ENCODE measurements around the gene ZFAND2A.
"Not testable (repeated sequence)": the region's sequence is repeated elsewhere in the genome, so short reads cannot be mapped to it uniquely, and the experiment has no call there.

The ZFAND2A gene, protein sequence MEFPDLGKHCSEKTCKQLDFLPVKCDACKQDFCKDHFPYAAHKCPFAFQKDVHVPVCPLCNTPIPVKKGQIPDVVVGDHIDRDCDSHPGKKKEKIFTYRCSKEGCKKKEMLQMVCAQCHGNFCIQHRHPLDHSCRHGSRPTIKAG
- long read RNA-seq, transcript ZFAND2A-201 (5 exons, 860 nt) = major isoform, 29 of 33 reads
- long read RNA-seq, partial matches to known transcripts = 1 of 33 reads
- long read RNA-seq, other reads (novel, unspliced or antisense) = 3 of 33 reads

DNA sequence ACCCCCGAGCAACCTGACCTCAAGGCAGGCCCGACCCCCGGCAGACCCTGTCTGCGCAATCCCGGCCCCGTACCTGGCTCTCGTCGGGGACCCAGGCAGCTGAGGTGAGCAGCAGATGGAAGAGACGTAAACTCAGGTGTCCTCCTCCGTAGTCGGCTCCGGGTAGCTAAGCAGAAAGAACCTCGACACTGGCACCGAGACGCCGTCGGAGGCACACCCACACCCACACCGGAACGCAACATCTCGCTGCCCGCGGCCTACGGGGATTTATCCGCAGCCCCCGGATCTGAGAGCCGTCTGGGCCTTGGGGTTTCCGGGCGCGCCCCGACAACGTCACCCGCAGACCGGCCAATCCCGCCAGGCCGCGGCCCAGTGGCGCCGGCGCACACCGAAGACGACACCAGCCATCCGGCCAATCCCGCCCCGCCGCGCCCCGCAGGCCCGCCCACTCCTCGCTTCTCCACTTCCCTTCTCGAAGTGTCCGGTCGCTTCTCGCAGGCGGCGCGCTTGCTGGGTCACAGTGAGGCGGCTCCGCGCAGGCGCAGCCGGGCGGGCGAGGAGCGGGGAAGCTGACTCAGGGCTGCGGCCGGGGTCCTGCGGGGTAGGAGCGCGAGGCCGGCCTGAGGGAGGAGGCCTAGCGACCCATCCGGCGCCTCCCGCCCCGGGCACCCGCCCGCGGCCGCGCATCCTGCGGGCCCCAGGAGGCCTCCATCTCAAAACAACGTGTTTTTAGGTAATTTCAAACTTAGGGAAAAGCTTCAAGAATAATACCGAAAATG is at the start of gene ZFAND2A:
ZFAND2A (minus strand) TSS at position 306 of the 779 bp plus-strand sequence. CDS start 1,984 bp downstream, outside the sequence.
- DNase-seq (ENCODE audit: low read depth in 1 of 2, low spot score in 1 of 2) = peak; percentile 93 to 99
- Histone ChIP-seq H3K27ac (replicated peaks) (peak within 1 kb of the TSS; percentile 84), H3K27me3 (ENCODE audit: insufficient read depth, poor library complexity, severe bottlenecking) (no peaks in the 10 kb centered on the region), H3K4me3 (replicated peaks; ENCODE audit: insufficient read depth, low read length) (peak within 1 kb of the TSS; percentile 100)
- TF ChIP-seq, protein P1, sequence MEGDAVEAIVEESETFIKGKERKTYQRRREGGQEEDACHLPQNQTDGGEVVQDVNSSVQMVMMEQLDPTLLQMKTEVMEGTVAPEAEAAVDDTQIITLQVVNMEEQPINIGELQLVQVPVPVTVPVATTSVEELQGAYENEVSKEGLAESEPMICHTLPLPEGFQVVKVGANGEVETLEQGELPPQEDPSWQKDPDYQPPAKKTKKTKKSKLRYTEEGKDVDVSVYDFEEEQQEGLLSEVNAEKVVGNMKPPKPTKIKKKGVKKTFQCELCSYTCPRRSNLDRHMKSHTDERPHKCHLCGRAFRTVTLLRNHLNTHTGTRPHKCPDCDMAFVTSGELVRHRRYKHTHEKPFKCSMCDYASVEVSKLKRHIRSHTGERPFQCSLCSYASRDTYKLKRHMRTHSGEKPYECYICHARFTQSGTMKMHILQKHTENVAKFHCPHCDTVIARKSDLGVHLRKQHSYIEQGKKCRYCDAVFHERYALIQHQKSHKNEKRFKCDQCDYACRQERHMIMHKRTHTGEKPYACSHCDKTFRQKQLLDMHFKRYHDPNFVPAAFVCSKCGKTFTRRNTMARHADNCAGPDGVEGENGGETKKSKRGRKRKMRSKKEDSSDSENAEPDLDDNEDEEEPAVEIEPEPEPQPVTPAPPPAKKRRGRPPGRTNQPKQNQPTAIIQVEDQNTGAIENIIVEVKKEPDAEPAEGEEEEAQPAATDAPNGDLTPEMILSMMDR (IDR thresholded peaks at IDR 0.05; ENCODE audit: insufficient read depth, low read length) = no peak
- TF ChIP-seq POLR2AphosphoS5 (IDR thresholded peaks at IDR 0.05; ENCODE audit: low read depth) = peak; percentile 79; the same call in 1 of the 2 replicates
- TF ChIP-seq SPI1 (IDR thresholded peaks at IDR 0.05; ENCODE audit: borderline replicate concordance, low read depth) = peak; percentile 94
- TF ChIP-seq GABPA (IDR thresholded peaks at IDR 0.05; ENCODE audit: low read depth) = peak; percentile 70
- TF ChIP-seq, protein P2, sequence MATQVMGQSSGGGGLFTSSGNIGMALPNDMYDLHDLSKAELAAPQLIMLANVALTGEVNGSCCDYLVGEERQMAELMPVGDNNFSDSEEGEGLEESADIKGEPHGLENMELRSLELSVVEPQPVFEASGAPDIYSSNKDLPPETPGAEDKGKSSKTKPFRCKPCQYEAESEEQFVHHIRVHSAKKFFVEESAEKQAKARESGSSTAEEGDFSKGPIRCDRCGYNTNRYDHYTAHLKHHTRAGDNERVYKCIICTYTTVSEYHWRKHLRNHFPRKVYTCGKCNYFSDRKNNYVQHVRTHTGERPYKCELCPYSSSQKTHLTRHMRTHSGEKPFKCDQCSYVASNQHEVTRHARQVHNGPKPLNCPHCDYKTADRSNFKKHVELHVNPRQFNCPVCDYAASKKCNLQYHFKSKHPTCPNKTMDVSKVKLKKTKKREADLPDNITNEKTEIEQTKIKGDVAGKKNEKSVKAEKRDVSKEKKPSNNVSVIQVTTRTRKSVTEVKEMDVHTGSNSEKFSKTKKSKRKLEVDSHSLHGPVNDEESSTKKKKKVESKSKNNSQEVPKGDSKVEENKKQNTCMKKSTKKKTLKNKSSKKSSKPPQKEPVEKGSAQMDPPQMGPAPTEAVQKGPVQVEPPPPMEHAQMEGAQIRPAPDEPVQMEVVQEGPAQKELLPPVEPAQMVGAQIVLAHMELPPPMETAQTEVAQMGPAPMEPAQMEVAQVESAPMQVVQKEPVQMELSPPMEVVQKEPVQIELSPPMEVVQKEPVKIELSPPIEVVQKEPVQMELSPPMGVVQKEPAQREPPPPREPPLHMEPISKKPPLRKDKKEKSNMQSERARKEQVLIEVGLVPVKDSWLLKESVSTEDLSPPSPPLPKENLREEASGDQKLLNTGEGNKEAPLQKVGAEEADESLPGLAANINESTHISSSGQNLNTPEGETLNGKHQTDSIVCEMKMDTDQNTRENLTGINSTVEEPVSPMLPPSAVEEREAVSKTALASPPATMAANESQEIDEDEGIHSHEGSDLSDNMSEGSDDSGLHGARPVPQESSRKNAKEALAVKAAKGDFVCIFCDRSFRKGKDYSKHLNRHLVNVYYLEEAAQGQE (IDR thresholded peaks at IDR 0.05; ENCODE audit: insufficient replicate concordance, low read depth) = peak; percentile 7

DNA sequence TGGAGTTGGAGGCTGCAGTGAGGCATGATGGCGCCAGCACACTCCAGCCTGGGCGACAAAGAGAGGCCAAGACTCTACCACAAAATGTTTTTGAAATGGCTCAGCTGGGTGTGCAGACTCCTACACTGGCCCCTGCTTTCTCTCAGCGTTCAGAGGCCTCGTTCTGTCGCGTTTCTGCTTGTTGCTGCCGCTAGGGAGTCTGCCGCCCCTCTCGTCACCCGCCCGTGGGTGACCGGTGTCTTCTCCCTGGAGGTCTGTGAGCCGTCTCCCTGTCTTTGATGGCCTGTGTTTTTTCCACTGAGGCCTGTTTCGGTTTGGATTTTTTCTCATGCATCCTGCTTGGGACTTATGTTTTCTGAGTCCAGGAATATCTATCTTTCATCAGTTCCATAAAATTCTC is 49.1 kb upstream of the ZFAND2A start:
- Histone ChIP-seq H3K27me3 (ENCODE audit: insufficient read depth, poor library complexity, severe bottlenecking) (peaks cover 45% of the 10 kb centered on the region), H3K27ac (replicated peaks) (no peak overlapping the region), H3K4me3 (replicated peaks; ENCODE audit: insufficient read depth, low read length) (no peak overlapping the region)
- DNase-seq (ENCODE audit: low read depth in 1 of 2, low spot score in 1 of 2) = no peak
- TF ChIP-seq GABPA (IDR thresholded peaks at IDR 0.05; ENCODE audit: low read depth) = no peak
- TF ChIP-seq SPI1 (IDR thresholded peaks at IDR 0.05; ENCODE audit: borderline replicate concordance, low read depth) = no peak
- TF ChIP-seq, protein P2 (IDR thresholded peaks at IDR 0.05; ENCODE audit: insufficient replicate concordance, low read depth) = no peak
- no peak for TF ChIP-seq POLR2AphosphoS5 (IDR thresholded peaks at IDR 0.05; ENCODE audit: low read depth)
- TF ChIP-seq, protein P1 (IDR thresholded peaks at IDR 0.05; ENCODE audit: insufficient read depth, low read length) = no peak

DNA sequence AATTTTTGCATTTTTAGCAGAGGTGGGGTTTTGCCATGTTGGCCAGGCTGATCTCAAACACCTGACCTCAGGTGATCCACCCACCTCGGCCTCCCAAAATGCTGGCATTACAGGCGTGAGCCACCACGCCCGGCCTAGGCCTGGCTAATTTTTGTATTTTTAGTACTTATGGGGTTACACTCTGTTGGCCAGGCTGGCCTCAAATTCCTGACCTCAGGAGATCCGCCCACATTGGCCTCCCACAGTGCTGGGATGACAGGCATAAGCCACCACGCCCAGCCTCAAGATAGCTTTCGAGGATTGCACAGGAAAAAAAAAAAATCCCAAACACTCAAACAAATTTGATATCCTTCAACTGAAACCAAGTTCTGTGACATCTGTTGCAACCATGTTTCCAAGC is 45.7 kb upstream of the ZFAND2A start:
- not testable (repeated sequence) for DNase-seq (ENCODE audit: low read depth in 1 of 2, low spot score in 1 of 2); H3K27ac ChIP-seq (replicated peaks); H3K4me3 ChIP-seq (replicated peaks; ENCODE audit: insufficient read depth, low read length)
- H3K27me3 ChIP-seq (ENCODE audit: insufficient read depth, poor library complexity, severe bottlenecking) = peaks cover 16% of the 10 kb centered on the region

DNA sequence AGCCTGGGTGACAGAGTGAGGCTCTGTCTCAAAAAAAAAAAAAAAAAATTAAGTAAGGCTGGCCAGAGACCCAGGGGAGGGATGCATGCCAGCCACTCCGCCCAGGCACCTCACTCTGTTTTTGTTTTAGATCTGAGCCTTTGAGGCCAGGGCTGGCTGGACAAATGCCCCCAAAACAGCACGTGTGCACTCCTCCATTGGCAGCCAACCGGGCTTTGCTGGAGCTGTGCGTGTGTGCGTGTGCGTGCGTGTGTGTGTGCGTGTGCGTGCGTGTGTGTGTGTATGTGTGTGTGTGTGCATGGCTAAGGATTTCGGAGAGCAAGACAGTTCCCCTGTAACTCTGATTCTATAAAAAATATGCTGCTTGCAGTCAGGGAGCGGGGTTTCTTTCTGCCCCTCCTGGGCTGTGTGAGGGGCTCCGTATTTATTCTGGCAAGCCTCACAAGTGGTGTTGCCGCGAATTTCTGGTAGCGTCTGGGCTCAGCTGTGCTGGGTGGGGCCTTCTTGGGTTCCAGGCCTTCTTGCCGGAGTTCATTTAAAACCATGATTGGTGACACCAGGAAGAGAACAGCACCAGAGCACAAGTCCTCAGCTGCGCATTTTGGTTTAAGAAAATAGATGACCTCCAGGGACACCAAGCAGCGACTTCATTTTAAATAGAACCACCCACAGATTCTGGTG is 44.6 kb upstream of the ZFAND2A start:
- Histone ChIP-seq H3K27ac (replicated peaks) (no peak overlapping the region), H3K27me3 (ENCODE audit: insufficient read depth, poor library complexity, severe bottlenecking) (peaks cover 8% of the 10 kb centered on the region), H3K4me3 (replicated peaks; ENCODE audit: insufficient read depth, low read length) (no peak overlapping the region)
- DNase-seq (ENCODE audit: low read depth in 1 of 2, low spot score in 1 of 2) = no peak
- TF ChIP-seq GABPA (IDR thresholded peaks at IDR 0.05; ENCODE audit: low read depth) (no peak), POLR2AphosphoS5 (IDR thresholded peaks at IDR 0.05; ENCODE audit: low read depth) (no peak), SPI1 (IDR thresholded peaks at IDR 0.05; ENCODE audit: borderline replicate concordance, low read depth) (no peak)
- TF ChIP-seq, protein P1 (IDR thresholded peaks at IDR 0.05; ENCODE audit: insufficient read depth, low read length) = no peak
- TF ChIP-seq, protein P2 (IDR thresholded peaks at IDR 0.05; ENCODE audit: insufficient replicate concordance, low read depth) = no peak

DNA sequence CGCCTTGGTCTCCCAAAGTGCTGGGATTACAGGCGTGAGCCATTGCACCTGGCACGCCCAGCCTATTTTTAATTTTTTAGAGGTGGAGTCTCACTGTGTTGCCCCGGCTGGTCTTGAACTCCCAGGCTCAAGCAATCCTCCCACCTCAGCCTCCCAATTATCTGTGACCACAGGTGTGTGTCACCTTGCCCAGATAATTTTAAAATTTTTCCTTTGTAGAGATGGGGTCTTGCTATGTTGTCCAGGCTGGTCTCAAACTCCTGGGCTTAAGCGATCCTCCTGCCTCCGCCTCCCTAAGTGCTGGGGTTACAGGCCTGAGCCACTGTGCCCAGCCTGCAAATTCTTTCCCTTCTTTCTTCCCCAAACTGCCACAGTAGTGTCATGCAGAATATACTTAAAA is 42.9 kb upstream of the ZFAND2A start:
- not testable (repeated sequence) for H3K27ac ChIP-seq (replicated peaks); H3K27me3 ChIP-seq (ENCODE audit: insufficient read depth, poor library complexity, severe bottlenecking); DNase-seq (ENCODE audit: low read depth in 1 of 2, low spot score in 1 of 2); H3K4me3 ChIP-seq (replicated peaks; ENCODE audit: insufficient read depth, low read length)
